GM20000 (cell line): Measurements from ENCODE around the gene SLC11A1.

Experiments
- DNase-seq: peaks from one replicate; pipeline ENCODE4 v3.0.0; 2012; ENCODE audit warnings: low spot score
- TF ChIP-seq, protein P1 (sequence below): IDR thresholded peaks from 2 replicates; pipeline ENCODE4 v1.5.1; 2012; ENCODE audit warnings: mild to moderate bottlenecking, control low read depth; ENCODE audit errors: extremely low read depth, missing control alignments

The SLC11A1 gene

GRCh38 chr2:218406209-218406948 lies 24.3 kb downstream of the SLC11A1 start:
- peak; percentile 97 for DNase-seq
- TF ChIP-seq, protein P1, sequence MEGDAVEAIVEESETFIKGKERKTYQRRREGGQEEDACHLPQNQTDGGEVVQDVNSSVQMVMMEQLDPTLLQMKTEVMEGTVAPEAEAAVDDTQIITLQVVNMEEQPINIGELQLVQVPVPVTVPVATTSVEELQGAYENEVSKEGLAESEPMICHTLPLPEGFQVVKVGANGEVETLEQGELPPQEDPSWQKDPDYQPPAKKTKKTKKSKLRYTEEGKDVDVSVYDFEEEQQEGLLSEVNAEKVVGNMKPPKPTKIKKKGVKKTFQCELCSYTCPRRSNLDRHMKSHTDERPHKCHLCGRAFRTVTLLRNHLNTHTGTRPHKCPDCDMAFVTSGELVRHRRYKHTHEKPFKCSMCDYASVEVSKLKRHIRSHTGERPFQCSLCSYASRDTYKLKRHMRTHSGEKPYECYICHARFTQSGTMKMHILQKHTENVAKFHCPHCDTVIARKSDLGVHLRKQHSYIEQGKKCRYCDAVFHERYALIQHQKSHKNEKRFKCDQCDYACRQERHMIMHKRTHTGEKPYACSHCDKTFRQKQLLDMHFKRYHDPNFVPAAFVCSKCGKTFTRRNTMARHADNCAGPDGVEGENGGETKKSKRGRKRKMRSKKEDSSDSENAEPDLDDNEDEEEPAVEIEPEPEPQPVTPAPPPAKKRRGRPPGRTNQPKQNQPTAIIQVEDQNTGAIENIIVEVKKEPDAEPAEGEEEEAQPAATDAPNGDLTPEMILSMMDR: peak; percentile 90

GRCh38 chr2:218406949-218407618 lies 25.0 kb downstream of the SLC11A1 start:
- TF ChIP-seq, protein P1: no peak
- no peak for DNase-seq

DNA sequence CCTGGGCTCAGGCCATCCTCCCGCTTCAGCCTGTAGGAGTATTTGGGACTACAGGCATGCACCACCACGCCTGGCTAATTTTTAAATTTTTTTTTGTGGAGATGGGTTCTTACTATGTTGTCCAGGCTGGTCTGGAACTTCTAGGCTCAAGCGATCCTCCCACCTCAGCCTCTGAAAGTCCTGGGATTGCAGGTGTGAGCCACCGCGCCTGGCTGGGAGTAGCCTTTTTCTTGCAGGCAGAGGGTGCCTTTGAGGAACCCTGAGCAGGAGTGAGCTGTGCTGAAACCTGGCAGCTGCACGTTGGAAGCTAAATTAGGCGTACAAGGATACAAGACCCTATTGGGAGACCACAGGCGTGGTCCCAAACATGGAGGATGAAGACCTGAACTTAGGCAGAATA lies 25.6 kb downstream of the SLC11A1 start:
- TF ChIP-seq, protein P1: no peak
- no peak for DNase-seq

GRCh38 chr2:218418321-218418716 lies 36.2 kb downstream of the SLC11A1 start:
- DNase-seq: no peak
- TF ChIP-seq, protein P1: no peak

DNA sequence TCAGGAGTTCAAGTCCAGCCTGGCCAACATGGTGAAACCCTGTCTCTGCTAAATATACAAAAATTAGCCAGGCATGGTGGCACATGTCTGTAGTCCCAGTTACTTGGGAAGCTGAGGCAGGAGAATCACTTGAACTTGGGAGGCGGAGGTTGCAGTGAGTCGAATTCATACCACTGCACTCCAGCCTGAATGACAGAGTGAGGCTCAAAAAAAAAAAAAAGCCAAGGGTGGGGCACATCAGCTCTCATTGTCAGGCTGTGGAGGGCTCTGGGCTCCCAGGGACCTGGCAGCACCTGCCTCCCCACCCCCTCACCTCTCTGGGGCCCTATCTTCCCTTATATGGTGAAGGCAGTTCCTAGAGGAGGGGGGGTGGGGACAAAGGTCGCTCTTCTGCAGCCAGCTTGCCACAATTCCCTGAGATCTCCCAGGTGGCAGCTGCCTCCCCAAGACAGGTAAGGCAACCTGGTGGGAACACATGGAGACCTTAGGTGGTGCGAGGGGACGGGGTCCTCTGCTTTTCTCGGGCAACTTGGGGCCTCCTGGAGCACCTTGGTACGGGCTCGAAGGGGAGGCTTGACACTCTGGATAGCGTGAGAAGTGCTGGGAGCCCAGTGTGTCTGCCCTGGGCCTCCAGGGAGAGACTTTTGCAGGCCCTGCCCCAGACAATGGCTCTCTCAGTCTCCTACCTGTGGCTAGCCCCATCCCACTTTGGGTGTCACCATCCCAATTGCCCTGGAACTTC lies 36.8 kb downstream of the SLC11A1 start, which contains the start of gene VIL1:
TSS of gene VIL1 (plus strand) at position 407 of the 742 bp plus-strand sequence. CDS start 4,656 bp downstream, outside the sequence.
- no peak for DNase-seq
- TF ChIP-seq, protein P1: no peak

DNA sequence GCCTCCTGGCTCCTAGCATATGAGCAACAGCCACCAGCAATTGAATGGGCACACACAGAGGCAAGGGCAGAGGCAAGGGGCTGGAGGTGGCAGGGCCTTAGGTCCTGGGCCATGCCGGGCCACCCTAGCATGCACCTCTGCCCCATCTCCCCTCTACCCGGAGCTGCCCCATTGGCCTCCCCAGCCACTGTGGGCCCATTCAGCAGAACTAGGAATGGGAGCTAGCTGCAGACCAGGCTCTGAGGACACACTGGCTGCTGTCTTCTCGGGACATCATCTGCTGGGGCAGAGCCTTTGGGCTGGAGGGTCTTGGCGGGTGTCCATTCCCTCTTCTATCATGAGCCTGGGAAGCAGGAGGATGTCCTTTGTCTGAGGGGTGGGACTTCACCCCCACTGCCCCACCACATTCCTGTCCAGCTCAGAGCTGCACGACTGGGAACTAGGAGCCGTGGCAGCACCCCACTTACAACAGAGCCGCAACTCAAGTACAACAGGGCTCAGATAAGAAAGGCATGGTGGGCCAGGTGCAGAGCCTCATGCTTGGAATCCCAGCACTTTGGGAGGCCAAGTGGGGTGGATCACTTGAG lies 37.6 kb downstream of the SLC11A1 start:
- DNase-seq: no peak
- TF ChIP-seq, protein P1: no peak
